Keratinocyte (primary cell): ENCODE measurements around the gene TMCO4. TPM values are rescaled to one million over a fixed set of nuclear protein-coding genes. Genes with fewer than 3 reads are reported as not detected.

ENCODE experiments used
- DNase-seq: peaks from one replicate; pipeline ENCODE4 v3.0.0-alpha.2; 2011; ENCODE audit warnings: low read depth, missing footprints, low spot score
- FAIRE-seq: peaks from 2 replicates; lab custom pipeline; 2011; peaks lifted over from hg19 to GRCh38; lab: Jason Lieb, UNC
- H2AFZ ChIP-seq: 2 replicates; pipeline ENCODE4 v1.6.0; 2012; ENCODE audit warnings: low read length, control low read depth, inconsistent platforms; ENCODE audit not compliant: control insufficient read depth
- H3K27ac ChIP-seq: 2 replicates; pipeline ENCODE4 v1.5.1; 2011; ENCODE audit warnings: low read length; ENCODE audit not compliant: control insufficient read depth, insufficient read depth
- H3K27me3 ChIP-seq: 3 replicates; pipeline ENCODE4 v1.6.0; 2011; ENCODE audit warnings: low read length; ENCODE audit not compliant: control insufficient read depth, insufficient read depth; ENCODE audit errors: extremely low read depth
- H3K36me3 ChIP-seq, 2 experiments: 2 replicates in 1 of 2; 3 replicates in 1 of 2; pipeline ENCODE4 v1.5.1; 2011; ENCODE audit warnings: low read length in 2 of 2, mild to moderate bottlenecking in 1 of 2; ENCODE audit not compliant: control insufficient read depth in 2 of 2, insufficient read depth in 2 of 2; ENCODE audit errors: extremely low read depth in 1 of 2
- H3K4me1 ChIP-seq: 3 replicates; pipeline ENCODE4 v1.5.1; 2011; ENCODE audit warnings: low read length; ENCODE audit not compliant: control insufficient read depth, insufficient read depth; ENCODE audit errors: extremely low read depth
- H3K4me2 ChIP-seq: 3 replicates; pipeline ENCODE4 v1.6.0; 2011; ENCODE audit warnings: low read depth, low read length; ENCODE audit not compliant: control insufficient read depth, insufficient read depth; ENCODE audit errors: extremely low read depth
- H3K4me3 ChIP-seq, 3 experiments: fragments of 200-600 bp in 1 of 3; sonication (generic) in 1 of 3; 2 replicates in 2 of 3; 3 replicates in 1 of 3; pipeline ENCODE4 v1.5.1; 2011 to 2016; ENCODE audit warnings: low read length in 3 of 3, mild to moderate bottlenecking in 3 of 3, control low read depth in 2 of 3, inconsistent platforms in 1 of 3, low read depth in 1 of 3, mixed read lengths in 1 of 3, mixed run types in 1 of 3, moderate library complexity in 1 of 3; ENCODE audit not compliant: control insufficient read depth in 2 of 3, insufficient read depth in 2 of 3; ENCODE audit errors: extremely low read depth in 1 of 3
- H3K79me2 ChIP-seq: 2 replicates; pipeline ENCODE4 v1.6.0; 2012; ENCODE audit warnings: low read length; ENCODE audit not compliant: control insufficient read depth, insufficient read depth
- H3K9ac ChIP-seq: 3 replicates; pipeline ENCODE4 v1.6.0; 2011; ENCODE audit warnings: low read length; ENCODE audit not compliant: control insufficient read depth, insufficient read depth; ENCODE audit errors: extremely low read depth
- H3K9me1 ChIP-seq: 3 replicates; pipeline ENCODE4 v1.6.0; 2011; ENCODE audit warnings: low read length; ENCODE audit not compliant: control insufficient read depth, insufficient read depth; ENCODE audit errors: extremely low read depth
- H3K9me3 ChIP-seq: 2 replicates; pipeline ENCODE4 v1.5.1; 2012; ENCODE audit warnings: low read depth, low read length; ENCODE audit not compliant: control insufficient read depth
- H4K20me1 ChIP-seq: 3 replicates; pipeline ENCODE4 v1.6.0; 2011; ENCODE audit warnings: low read length; ENCODE audit not compliant: control insufficient read depth, insufficient read depth; ENCODE audit errors: extremely low read depth
- EZH2 ChIP-seq: IDR thresholded peaks from one replicate; pipeline ENCODE4 v1.6.1; 2012; ENCODE audit warnings: inconsistent platforms, mild to moderate bottlenecking, low read length, moderate library complexity
- dilution Hi-C: fragments of 300-500 bp; cut with MboI; formaldehyde crosslinking; loops from one replicate; pipeline ENCODE4 v1.7.0; 2020; ENCODE audit warnings: low sequenced_read_pairs; ENCODE audit not compliant: extremely low pct_ligation_motif_present
- polyA plus RNA-seq, 5 experiments: library from polyadenylated mRNA; depleted of rRNA in 3 of 5; stranded (reverse) in 3 of 5; stranded (forward) in 1 of 5; unstranded in 1 of 5; fragments of >200 nt; gene quantifications; 1 replicate in 1 of 5; 2 replicates in 3 of 5; 3 replicates in 1 of 5; pipeline versions ENCODE4 v1.2.1 to v1.2.3, GENCODE V29; 2011 to 2012; ENCODE audit warnings: missing spikeins in 2 of 5, low read depth in 1 of 5, low replicate concordance in 1 of 5
- TF ChIP-seq, protein P1 (sequence below), 3 experiments: IDR thresholded peaks in 1 of 3; conservative IDR thresholded peaks in 1 of 3; optimal IDR thresholded peaks in 1 of 3; 2 replicates in 2 of 3; 3 replicates in 1 of 3; pipeline versions ENCODE3 to v1.5.1; 2011; ENCODE audit warnings: low read length in 3 of 3, mild to moderate bottlenecking in 3 of 3, moderate library complexity in 2 of 3, control low read depth in 1 of 3, inconsistent platforms in 1 of 3; ENCODE audit not compliant: insufficient read depth in 2 of 3; ENCODE audit errors: extremely low read depth in 1 of 3

The TMCO4 gene
- polyA plus RNA-seq, 1 donor (not counting 4 experiments of a cell fraction or from before 2014, with no cell fraction given): 1.2 TPM

DNA sequence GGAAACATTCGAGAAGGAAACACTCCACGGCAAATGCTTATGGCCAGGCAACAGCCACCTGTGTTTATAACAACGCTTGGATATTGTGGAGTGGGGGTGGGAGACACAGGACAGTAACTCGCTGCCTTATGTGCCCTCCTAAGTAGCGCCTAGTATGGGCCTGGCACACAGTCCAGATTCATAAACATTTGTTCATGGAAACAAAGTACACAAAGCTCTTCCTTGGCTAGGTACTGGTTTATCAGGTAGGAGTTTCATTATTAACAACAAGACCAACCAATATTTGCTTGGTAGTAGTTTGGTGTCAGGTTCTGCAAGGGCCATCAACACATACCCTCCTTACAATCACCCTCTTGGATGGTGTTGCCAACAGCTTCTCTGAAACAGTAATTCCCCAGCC is 23.4 kb downstream of the TMCO4 start:
- no peaks in the 10 kb centered on the region for H3K9me1 ChIP-seq
- H3K9ac ChIP-seq: no peak overlapping the region
- H2AFZ ChIP-seq: no peak overlapping the region
- no peaks in the 10 kb centered on the region for H3K79me2 ChIP-seq
- dilution Hi-C loops: no loop called here
- TF ChIP-seq EZH2: no peak
- TF ChIP-seq, protein P1, sequence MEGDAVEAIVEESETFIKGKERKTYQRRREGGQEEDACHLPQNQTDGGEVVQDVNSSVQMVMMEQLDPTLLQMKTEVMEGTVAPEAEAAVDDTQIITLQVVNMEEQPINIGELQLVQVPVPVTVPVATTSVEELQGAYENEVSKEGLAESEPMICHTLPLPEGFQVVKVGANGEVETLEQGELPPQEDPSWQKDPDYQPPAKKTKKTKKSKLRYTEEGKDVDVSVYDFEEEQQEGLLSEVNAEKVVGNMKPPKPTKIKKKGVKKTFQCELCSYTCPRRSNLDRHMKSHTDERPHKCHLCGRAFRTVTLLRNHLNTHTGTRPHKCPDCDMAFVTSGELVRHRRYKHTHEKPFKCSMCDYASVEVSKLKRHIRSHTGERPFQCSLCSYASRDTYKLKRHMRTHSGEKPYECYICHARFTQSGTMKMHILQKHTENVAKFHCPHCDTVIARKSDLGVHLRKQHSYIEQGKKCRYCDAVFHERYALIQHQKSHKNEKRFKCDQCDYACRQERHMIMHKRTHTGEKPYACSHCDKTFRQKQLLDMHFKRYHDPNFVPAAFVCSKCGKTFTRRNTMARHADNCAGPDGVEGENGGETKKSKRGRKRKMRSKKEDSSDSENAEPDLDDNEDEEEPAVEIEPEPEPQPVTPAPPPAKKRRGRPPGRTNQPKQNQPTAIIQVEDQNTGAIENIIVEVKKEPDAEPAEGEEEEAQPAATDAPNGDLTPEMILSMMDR (optimal IDR thresholded peaks at IDR 0.05 in 1 of 3, IDR thresholded peaks at IDR 0.05 in 1 of 3, conservative IDR thresholded peaks at IDR 0.05 in 1 of 3; ENCODE audit: extremely low read depth in 1 of 3, insufficient read depth in 2 of 3, low read length in 3 of 3): no peak
- no peak overlapping the region for H3K27ac ChIP-seq
- H3K36me3 ChIP-seq: no peaks in the 10 kb centered on the region
- H3K4me2 ChIP-seq: no peak overlapping the region
- FAIRE-seq (no peak), DNase-seq (no peak)
- no peaks in the 10 kb centered on the region for H4K20me1 ChIP-seq
- H3K4me1 ChIP-seq: no peaks in the 10 kb centered on the region
- no peaks in the 10 kb centered on the region for H3K27me3 ChIP-seq
- no peaks in the 10 kb centered on the region for H3K9me3 ChIP-seq
- H3K4me3 ChIP-seq: no peak overlapping the region

DNA sequence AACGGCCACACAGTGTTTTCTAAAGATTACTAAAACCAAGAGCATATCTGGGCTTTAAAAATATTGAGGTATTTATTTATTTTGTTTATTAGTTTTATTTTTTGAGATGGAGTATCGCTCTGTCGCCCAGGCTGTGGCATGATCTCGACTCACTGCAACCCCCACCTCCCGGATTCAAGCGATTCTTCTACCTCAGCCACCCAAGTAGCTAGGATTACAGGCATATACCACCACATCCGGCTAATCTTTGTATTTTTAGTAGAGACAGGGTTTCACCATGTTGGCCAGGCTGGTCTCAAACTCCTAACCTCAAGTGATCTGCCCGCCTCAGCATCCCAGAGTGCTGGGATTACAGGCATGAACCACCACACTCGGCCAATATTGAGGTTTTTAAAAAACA is 23.9 kb downstream of the TMCO4 start:
- Histone ChIP-seq H3K9me3 (no peaks in the 10 kb centered on the region), H3K36me3 (no peaks in the 10 kb centered on the region), H3K27ac (no peak overlapping the region), H3K9me1 (no peaks in the 10 kb centered on the region), H2AFZ (no peak overlapping the region), H3K79me2 (no peaks in the 10 kb centered on the region), H3K27me3 (no peaks in the 10 kb centered on the region), H3K4me3 (no peak overlapping the region), H3K4me1 (no peaks in the 10 kb centered on the region), H3K9ac (no peak overlapping the region), H3K4me2 (no peak overlapping the region), H4K20me1 (no peaks in the 10 kb centered on the region)
- dilution Hi-C loops: no loop called here
- FAIRE-seq (no peak), DNase-seq (no peak)
- no peak for TF ChIP-seq EZH2
- TF ChIP-seq, protein P1 (optimal IDR thresholded peaks at IDR 0.05 in 1 of 3, IDR thresholded peaks at IDR 0.05 in 1 of 3, conservative IDR thresholded peaks at IDR 0.05 in 1 of 3; ENCODE audit: extremely low read depth in 1 of 3, insufficient read depth in 2 of 3, low read length in 3 of 3): no peak
